Thyroid gland (tissue), 4 donors: ENCODE results near the gene NR3C2.

ENCODE experiments used
- CTCF ChIP-seq, 6 experiments: fragments of 200-600 bp in 3 of 6; fragments of 450-650 bp in 3 of 6; sonication (generic) in 3 of 6; IDR thresholded peaks; one replicate each; pipeline ENCODE4 v1.5.1; 2016 to 2019; ENCODE audit warnings: antibody characterized with exemption in 6 of 6, mild to moderate bottlenecking in 2 of 6, inconsistent platforms in 1 of 6, moderate library complexity in 1 of 6
- POLR2A ChIP-seq, 2 donors: fragments of 450-650 bp; IDR thresholded peaks; one replicate each; pipeline ENCODE4 v1.6.1; 2017; ENCODE audit warnings: antibody characterized with exemption in 2 of 2, mild to moderate bottlenecking in 2 of 2, moderate library complexity in 1 of 2

- TF ChIP-seq CTCF (IDR thresholded peaks at IDR 0.05) (no peak), POLR2A (IDR thresholded peaks at IDR 0.05) (no peak)
These were observed 136.5 kb downstream of the NR3C2 start for GRCh38 chr4:148305751-148306150.
